HEK293 (cell line): ENCODE data around the gene IRX4.

Source experiments
- CTCF ChIA-PET: fragments of 350-600 bp; formaldehyde crosslinking; extraction: SDS; loops from one replicate; lab custom pipeline; 2021; ENCODE audit warnings: antibody characterized with exemption; lab: Yijun Ruan, JAX
- POLR2A ChIA-PET: fragments of 300-600 bp; formaldehyde crosslinking; extraction: SDS; loops from one replicate; lab custom pipeline; 2020; ENCODE audit warnings: antibody characterized with exemption, inconsistent platforms; lab: Yijun Ruan, JAX
- H3K27ac ChIP-seq: fragments of 200-500 bp; sonication (Bioruptor generic); 2 replicates; pipeline ENCODE4 v1.5.1; 2014; ENCODE audit warnings: low read depth, low read length, control low read depth, inconsistent platforms; ENCODE audit errors: extremely low read depth
- H3K36me3 ChIP-seq, 2 experiments: fragments of 200-500 bp in 1 of 2; sonication (Bioruptor generic) in 1 of 2; 1 replicate in 1 of 2; 2 replicates in 1 of 2; pipeline ENCODE4 v1.5.1; 2014 to 2017; ENCODE audit warnings: inconsistent platforms in 2 of 2, low read length in 2 of 2; ENCODE audit not compliant: control insufficient read depth in 2 of 2, insufficient read depth in 1 of 2
- H3K4me1 ChIP-seq: fragments of 200-500 bp; sonication (Bioruptor generic); 2 replicates; pipeline ENCODE4 v1.5.1; 2014; ENCODE audit warnings: mild to moderate bottlenecking, low read length, inconsistent platforms; ENCODE audit not compliant: control insufficient read depth, insufficient read depth
- H3K4me3 ChIP-seq: 2 replicates; pipeline ENCODE4 v1.5.1; 2011; ENCODE audit warnings: low read depth, mild to moderate bottlenecking, control low read depth, low read length, moderate library complexity
- H3K9me3 ChIP-seq: fragments of 200-500 bp; sonication (Bioruptor generic); 2 replicates; pipeline ENCODE4 v1.5.1; 2014; ENCODE audit warnings: low read depth, low read length, inconsistent platforms; ENCODE audit not compliant: control insufficient read depth, insufficient read depth
- BCL11B ChIP-seq: fragments of 450-650 bp; formaldehyde crosslinking; IDR thresholded peaks from 2 replicates; pipeline ENCODE4 v1.5.1; 2016; ENCODE audit warnings: low read depth, missing biosample characterization, missing genetic modification characterization
- FEZF1 ChIP-seq: fragments of 450-650 bp; formaldehyde crosslinking; IDR thresholded peaks from 2 replicates; pipeline ENCODE4 v1.5.1; 2016; ENCODE audit warnings: missing biosample characterization, missing genetic modification characterization
- KLF8 ChIP-seq: fragments of 450-650 bp; formaldehyde crosslinking; IDR thresholded peaks from 2 replicates; pipeline ENCODE4 v1.5.1; 2016; ENCODE audit warnings: missing biosample characterization, missing genetic modification characterization
- KLF9 ChIP-seq: fragments of 450-650 bp; formaldehyde crosslinking; IDR thresholded peaks from 2 replicates; pipeline ENCODE4 v1.5.1; 2016; ENCODE audit warnings: missing biosample characterization, missing genetic modification characterization, low read depth
- OVOL3 ChIP-seq: fragments of 450-650 bp; formaldehyde crosslinking; IDR thresholded peaks from 2 replicates; pipeline ENCODE4 v1.5.1; 2016; ENCODE audit warnings: missing biosample characterization, missing genetic modification characterization
- SCRT2 ChIP-seq: fragments of 450-650 bp; formaldehyde crosslinking; IDR thresholded peaks from 2 replicates; pipeline ENCODE4 v1.5.1; 2016; ENCODE audit warnings: missing biosample characterization, missing genetic modification characterization
- TRIM28 ChIP-seq: IDR thresholded peaks from 2 replicates; pipeline ENCODE4 v1.6.1; 2011; ENCODE audit warnings: low read length, control low read depth, borderline replicate concordance
- ZBTB21 ChIP-seq: fragments of 450-650 bp; formaldehyde crosslinking; IDR thresholded peaks from 2 replicates; pipeline ENCODE4 v1.5.1; 2017; ENCODE audit warnings: missing biosample characterization, missing genetic modification characterization
- ZNF23 ChIP-seq: fragments of 450-650 bp; formaldehyde crosslinking; IDR thresholded peaks from 2 replicates; pipeline ENCODE4 v1.5.1; 2016; ENCODE audit warnings: missing biosample characterization, missing genetic modification characterization, borderline replicate concordance
- ZNF239 ChIP-seq: fragments of 450-650 bp; formaldehyde crosslinking; IDR thresholded peaks from 2 replicates; pipeline ENCODE4 v1.5.1; 2016; ENCODE audit warnings: missing biosample characterization, missing genetic modification characterization
- ZNF302 ChIP-seq: fragments of 450-650 bp; formaldehyde crosslinking; IDR thresholded peaks from 2 replicates; pipeline ENCODE4 v1.5.1; 2016; ENCODE audit warnings: missing biosample characterization, missing genetic modification characterization, low read depth
- ZNF311 ChIP-seq: fragments of 450-650 bp; formaldehyde crosslinking; IDR thresholded peaks from 2 replicates; pipeline ENCODE4 v1.5.1; 2017; ENCODE audit warnings: missing biosample characterization, missing genetic modification characterization, borderline replicate concordance
- ZNF350 ChIP-seq: fragments of 450-650 bp; formaldehyde crosslinking; IDR thresholded peaks from 2 replicates; pipeline ENCODE4 v1.5.0; 2017; ENCODE audit warnings: missing biosample characterization, mild to moderate bottlenecking, missing genetic modification characterization
- ZNF354C ChIP-seq: fragments of 450-650 bp; formaldehyde crosslinking; IDR thresholded peaks from 2 replicates; pipeline ENCODE4 v1.5.1; 2016; ENCODE audit warnings: missing biosample characterization, missing genetic modification characterization, low read depth, borderline replicate concordance
- ZNF416 ChIP-seq: fragments of 450-650 bp; formaldehyde crosslinking; IDR thresholded peaks from 2 replicates; pipeline ENCODE4 v1.5.1; 2016; ENCODE audit warnings: missing biosample characterization, missing genetic modification characterization
- ZNF585B ChIP-seq: fragments of 450-650 bp; formaldehyde crosslinking; IDR thresholded peaks from 2 replicates; pipeline ENCODE4 v1.5.1; 2016; ENCODE audit warnings: missing biosample characterization, missing genetic modification characterization
- ZNF610 ChIP-seq: fragments of 450-650 bp; formaldehyde crosslinking; IDR thresholded peaks from 2 replicates; pipeline ENCODE4 v1.5.1; 2016; ENCODE audit warnings: missing biosample characterization, missing genetic modification characterization, borderline replicate concordance
- ZNF623 ChIP-seq: fragments of 450-650 bp; formaldehyde crosslinking; IDR thresholded peaks from 2 replicates; pipeline ENCODE4 v1.5.1; 2016; ENCODE audit warnings: missing biosample characterization, missing genetic modification characterization
- ZNF629 ChIP-seq: fragments of 450-650 bp; formaldehyde crosslinking; IDR thresholded peaks from 2 replicates; pipeline ENCODE4 v1.5.1; 2017; ENCODE audit warnings: missing biosample characterization, missing genetic modification characterization
- ZNF747 ChIP-seq: fragments of 450-650 bp; formaldehyde crosslinking; IDR thresholded peaks from 2 replicates; pipeline ENCODE4 v1.5.1; 2016; ENCODE audit warnings: missing biosample characterization, missing genetic modification characterization
- ZNF791 ChIP-seq: fragments of 450-650 bp; formaldehyde crosslinking; IDR thresholded peaks from 2 replicates; pipeline ENCODE4 v1.5.1; 2016; ENCODE audit warnings: missing biosample characterization, missing genetic modification characterization
- TF ChIP-seq, protein P1 (sequence below): fragments of 450-650 bp; formaldehyde crosslinking; IDR thresholded peaks from 2 replicates; pipeline ENCODE4 v1.5.1; 2017; ENCODE audit warnings: missing biosample characterization, missing genetic modification characterization
- TF ChIP-seq, protein P2 (sequence below): fragments of 450-650 bp; formaldehyde crosslinking; IDR thresholded peaks from 2 replicates; pipeline ENCODE4 v1.5.1; 2016; ENCODE audit warnings: missing biosample characterization, missing genetic modification characterization, low read depth
- TF ChIP-seq, protein P3 (sequence below): fragments of 450-650 bp; formaldehyde crosslinking; IDR thresholded peaks from 2 replicates; pipeline ENCODE4 v1.5.1; 2017; ENCODE audit warnings: missing biosample characterization, missing genetic modification characterization
- TF ChIP-seq, protein P4 (sequence below): fragments of 450-650 bp; formaldehyde crosslinking; IDR thresholded peaks from 2 replicates; pipeline ENCODE4 v1.5.1; 2016; ENCODE audit warnings: missing biosample characterization, missing genetic modification characterization
- TF ChIP-seq, protein P5 (sequence below): sonication (generic); formaldehyde crosslinking; IDR thresholded peaks from 2 replicates; pipeline ENCODE4 v1.8.1; 2022; ENCODE audit warnings: mild to moderate bottlenecking, moderate library complexity, missing genetic modification reagents

Gene IRX4

DNA sequence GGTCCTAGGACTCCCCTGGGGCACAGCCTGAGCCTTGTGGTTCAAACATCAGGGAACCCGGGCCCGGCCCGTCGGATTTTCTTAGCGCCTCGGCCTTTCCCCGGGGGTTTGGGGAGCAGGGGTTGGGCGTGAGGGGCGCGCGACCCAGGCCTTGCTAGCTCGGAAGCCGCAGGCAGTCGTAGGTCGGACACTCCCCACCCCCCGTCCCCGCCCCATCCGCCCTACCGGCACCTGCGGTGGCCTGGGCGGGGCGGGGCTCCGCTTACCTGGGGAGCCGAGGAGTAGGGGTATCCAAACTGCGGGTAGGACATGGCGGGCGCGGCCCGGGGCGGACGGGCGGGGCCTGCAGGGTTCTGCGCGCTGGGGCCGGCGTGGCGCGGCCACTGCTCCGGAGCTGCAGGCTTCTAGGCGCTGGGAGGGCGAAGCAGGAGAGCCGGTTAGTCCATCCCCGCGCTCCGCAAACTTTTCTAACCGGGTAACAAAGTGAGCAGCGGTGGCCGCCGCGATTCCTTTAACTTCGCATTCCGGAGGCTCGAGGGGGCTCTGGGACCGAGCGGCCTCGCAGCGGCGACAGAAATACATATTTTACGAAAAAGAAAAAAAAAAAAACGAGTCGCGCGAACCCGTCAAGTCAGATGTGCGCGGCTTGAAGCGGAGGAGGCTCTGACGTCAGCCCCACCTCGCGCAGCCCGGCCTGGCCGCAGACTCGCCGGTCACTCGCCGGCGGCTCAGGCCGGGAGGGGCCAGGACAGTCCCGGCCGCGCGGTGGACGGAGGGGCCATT lies at the start of gene IRX4:
Gene IRX4, minus strand, starts transcription at position 589 of the 783 bp plus-strand sequence. Its CDS starts 278 bp downstream, at position 311.
- Histone ChIP-seq H3K27ac (no peak within 1 kb of the TSS), H3K4me1 (peaks cover 5% of the 10 kb centered on the region), H3K9me3 (no peaks in the 10 kb centered on the region), H3K36me3 (peaks cover 0 to 19% of the 10 kb centered on the region in 2 experiments; a peak in 1 of 3 replicates), H3K4me3 (peak within 1 kb of the TSS; percentile 36)
- TF ChIP-seq ZNF416 (tag by site-specific recombination) (no peak), ZNF302 (no peak), ZNF610 (tag by site-specific recombination) (no peak), ZNF585B (tag by site-specific recombination) (no peak), KLF9 (tag by site-specific recombination) (no peak), ZNF629 (tag by site-specific recombination) (peak; percentile 62), FEZF1 (tag by site-specific recombination) (peak; percentile 16; the same call in 1 of the 2 replicates), ZNF311 (tag by site-specific recombination) (no peak), ZBTB21 (tag by site-specific recombination) (peak; percentile 19; the same call in 1 of the 2 replicates), ZNF791 (tag by site-specific recombination) (no peak), KLF8 (tag by site-specific recombination) (0 out of 2 replicates have a peak, but pooled peaks have one; percentile 9), SCRT2 (tag by site-specific recombination) (no peak)
- TF ChIP-seq, protein P1, sequence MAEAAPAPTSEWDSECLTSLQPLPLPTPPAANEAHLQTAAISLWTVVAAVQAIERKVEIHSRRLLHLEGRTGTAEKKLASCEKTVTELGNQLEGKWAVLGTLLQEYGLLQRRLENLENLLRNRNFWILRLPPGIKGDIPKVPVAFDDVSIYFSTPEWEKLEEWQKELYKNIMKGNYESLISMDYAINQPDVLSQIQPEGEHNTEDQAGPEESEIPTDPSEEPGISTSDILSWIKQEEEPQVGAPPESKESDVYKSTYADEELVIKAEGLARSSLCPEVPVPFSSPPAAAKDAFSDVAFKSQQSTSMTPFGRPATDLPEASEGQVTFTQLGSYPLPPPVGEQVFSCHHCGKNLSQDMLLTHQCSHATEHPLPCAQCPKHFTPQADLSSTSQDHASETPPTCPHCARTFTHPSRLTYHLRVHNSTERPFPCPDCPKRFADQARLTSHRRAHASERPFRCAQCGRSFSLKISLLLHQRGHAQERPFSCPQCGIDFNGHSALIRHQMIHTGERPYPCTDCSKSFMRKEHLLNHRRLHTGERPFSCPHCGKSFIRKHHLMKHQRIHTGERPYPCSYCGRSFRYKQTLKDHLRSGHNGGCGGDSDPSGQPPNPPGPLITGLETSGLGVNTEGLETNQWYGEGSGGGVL, result no peak
- TF ChIP-seq, protein P2, sequence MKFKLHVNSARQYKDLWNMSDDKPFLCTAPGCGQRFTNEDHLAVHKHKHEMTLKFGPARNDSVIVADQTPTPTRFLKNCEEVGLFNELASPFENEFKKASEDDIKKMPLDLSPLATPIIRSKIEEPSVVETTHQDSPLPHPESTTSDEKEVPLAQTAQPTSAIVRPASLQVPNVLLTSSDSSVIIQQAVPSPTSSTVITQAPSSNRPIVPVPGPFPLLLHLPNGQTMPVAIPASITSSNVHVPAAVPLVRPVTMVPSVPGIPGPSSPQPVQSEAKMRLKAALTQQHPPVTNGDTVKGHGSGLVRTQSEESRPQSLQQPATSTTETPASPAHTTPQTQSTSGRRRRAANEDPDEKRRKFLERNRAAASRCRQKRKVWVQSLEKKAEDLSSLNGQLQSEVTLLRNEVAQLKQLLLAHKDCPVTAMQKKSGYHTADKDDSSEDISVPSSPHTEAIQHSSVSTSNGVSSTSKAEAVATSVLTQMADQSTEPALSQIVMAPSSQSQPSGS (tag by site-specific recombination), result peak; percentile 60
- TF ChIP-seq, protein P3, sequence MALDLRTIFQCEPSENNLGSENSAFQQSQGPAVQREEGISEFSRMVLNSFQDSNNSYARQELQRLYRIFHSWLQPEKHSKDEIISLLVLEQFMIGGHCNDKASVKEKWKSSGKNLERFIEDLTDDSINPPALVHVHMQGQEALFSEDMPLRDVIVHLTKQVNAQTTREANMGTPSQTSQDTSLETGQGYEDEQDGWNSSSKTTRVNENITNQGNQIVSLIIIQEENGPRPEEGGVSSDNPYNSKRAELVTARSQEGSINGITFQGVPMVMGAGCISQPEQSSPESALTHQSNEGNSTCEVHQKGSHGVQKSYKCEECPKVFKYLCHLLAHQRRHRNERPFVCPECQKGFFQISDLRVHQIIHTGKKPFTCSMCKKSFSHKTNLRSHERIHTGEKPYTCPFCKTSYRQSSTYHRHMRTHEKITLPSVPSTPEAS (tag by site-specific recombination), result no peak
- CTCF ChIA-PET, result interaction anchor here (0.6 kb wide), 2 partner anchors 207 to 399 kb away, joined by 3 to 5 read pairs; no protein-coding TSS in a partner anchor
- POLR2A ChIA-PET, result no interaction called here

DNA sequence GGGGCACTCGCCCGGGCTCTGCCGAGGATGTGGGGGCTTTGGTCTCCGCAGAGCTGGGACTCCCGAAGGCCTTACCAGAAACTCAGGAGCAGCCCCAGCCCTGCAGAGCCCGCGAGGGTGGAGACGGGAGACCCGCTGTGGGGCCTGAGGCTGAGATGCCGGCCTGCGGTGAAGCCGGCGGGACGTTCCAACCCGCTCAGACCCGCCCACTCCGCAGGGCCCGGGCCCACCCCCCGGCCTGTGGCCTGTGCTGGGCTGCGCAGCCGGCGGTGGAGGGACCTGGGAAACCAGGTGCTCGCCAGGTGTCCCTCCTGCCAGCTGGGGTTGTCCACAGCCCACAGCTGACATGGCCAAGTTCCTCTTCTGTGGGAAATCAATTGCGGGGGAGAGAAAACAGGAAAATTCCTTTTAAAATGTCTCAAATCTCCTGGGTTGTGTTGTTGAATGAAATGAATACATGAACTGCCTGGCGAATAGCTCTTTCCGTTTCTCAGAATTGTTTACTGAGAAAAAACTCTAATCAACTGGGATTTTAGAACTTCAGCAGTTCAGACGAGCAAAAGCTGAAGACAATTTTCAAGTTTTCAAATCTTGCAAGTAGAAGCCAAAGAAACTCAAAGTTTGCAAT lies 49.0 kb upstream of the IRX4 start:
- no peak overlapping the region for H3K4me3 ChIP-seq
- no peak overlapping the region for H3K27ac ChIP-seq
- H3K9me3 ChIP-seq, result no peaks in the 10 kb centered on the region
- H3K4me1 ChIP-seq, result no peaks in the 10 kb centered on the region
- ChIA-PET CTCF (no interaction called here), POLR2A (no interaction called here)
- no peaks in the 10 kb centered on the region for H3K36me3 ChIP-seq
- TF ChIP-seq ZNF354C (tag by site-specific recombination) (no peak), ZNF239 (tag by site-specific recombination) (no peak), TRIM28 (no peak), ZNF623 (tag by site-specific recombination) (no peak), ZNF747 (tag by site-specific recombination) (no peak), ZNF350 (no peak), BCL11B (tag by site-specific recombination) (no peak), OVOL3 (tag by site-specific recombination) (no peak), ZNF23 (tag by site-specific recombination) (no peak)
- TF ChIP-seq, protein P4, sequence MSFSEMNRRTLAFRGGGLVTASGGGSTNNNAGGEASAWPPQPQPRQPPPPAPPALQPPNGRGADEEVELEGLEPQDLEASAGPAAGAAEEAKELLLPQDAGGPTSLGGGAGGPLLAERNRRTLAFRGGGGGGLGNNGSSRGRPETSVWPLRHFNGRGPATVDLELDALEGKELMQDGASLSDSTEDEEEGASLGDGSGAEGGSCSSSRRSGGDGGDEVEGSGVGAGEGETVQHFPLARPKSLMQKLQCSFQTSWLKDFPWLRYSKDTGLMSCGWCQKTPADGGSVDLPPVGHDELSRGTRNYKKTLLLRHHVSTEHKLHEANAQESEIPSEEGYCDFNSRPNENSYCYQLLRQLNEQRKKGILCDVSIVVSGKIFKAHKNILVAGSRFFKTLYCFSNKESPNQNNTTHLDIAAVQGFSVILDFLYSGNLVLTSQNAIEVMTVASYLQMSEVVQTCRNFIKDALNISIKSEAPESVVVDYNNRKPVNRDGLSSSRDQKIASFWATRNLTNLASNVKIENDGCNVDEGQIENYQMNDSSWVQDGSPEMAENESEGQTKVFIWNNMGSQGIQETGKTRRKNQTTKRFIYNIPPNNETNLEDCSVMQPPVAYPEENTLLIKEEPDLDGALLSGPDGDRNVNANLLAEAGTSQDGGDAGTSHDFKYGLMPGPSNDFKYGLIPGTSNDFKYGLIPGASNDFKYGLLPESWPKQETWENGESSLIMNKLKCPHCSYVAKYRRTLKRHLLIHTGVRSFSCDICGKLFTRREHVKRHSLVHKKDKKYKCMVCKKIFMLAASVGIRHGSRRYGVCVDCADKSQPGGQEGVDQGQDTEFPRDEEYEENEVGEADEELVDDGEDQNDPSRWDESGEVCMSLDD, result no peak
- TF ChIP-seq, protein P5, sequence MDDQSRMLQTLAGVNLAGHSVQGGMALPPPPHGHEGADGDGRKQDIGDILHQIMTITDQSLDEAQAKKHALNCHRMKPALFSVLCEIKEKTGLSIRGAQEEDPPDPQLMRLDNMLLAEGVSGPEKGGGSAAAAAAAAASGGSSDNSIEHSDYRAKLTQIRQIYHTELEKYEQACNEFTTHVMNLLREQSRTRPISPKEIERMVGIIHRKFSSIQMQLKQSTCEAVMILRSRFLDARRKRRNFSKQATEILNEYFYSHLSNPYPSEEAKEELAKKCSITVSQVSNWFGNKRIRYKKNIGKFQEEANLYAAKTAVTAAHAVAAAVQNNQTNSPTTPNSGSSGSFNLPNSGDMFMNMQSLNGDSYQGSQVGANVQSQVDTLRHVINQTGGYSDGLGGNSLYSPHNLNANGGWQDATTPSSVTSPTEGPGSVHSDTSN (CRISPR knock-in tag), result no peak
